Right lobe of liver (tissue), 6 donors: ENCODE results near the gene ALDH18A1. TPM values are rescaled to one million over a fixed set of nuclear protein-coding genes. Genes with fewer than 3 reads are reported as not detected.

Experiments used
- ATAC-seq, 4 donors: fragments of 200-7000 bp; cut with Tn5 transposase; one replicate each; pipeline ENCODE4 v1.9.1; 2020; ENCODE audit warnings: mild to moderate bottlenecking in 4 of 4, moderate library complexity in 4 of 4
- DNase-seq, 3 donors: peaks; one replicate each; pipeline ENCODE4 v3.0.0-alpha.2; 2020
- H3K27ac ChIP-seq, 3 donors: fragments of 200-600 bp; one replicate each; pipeline ENCODE4 v1.8.0; 2022
- H3K27me3 ChIP-seq, 2 donors: fragments of 200-600 bp; one replicate each; pipeline ENCODE4 v1.8.0; 2022
- H3K36me3 ChIP-seq, 4 donors: fragments of 200-600 bp; sonication (generic) in 1 of 4; one replicate each; pipeline versions ENCODE4 v1.5.1 to v1.8.0; 2017 to 2022; ENCODE audit warnings: control low read depth in 1 of 4
- H3K4me1 ChIP-seq, 4 donors: fragments of 200-600 bp; sonication (generic) in 1 of 4; one replicate each; pipeline versions ENCODE4 v1.5.1 to v1.8.0; 2017 to 2022; ENCODE audit warnings: control low read depth in 1 of 4
- H3K4me3 ChIP-seq, 3 donors: fragments of 200-600 bp; one replicate each; pipeline ENCODE4 v1.8.0; 2022
- H3K9me3 ChIP-seq, 4 donors: fragments of 200-600 bp; sonication (generic) in 1 of 4; one replicate each; pipeline versions ENCODE4 v1.5.1 to v1.8.0; 2017 to 2022; ENCODE audit warnings: control low read depth in 1 of 4
- CTCF ChIP-seq, 4 donors: fragments of 200-600 bp in 3 of 4; fragments of 450-650 bp in 1 of 4; IDR thresholded peaks; one replicate each; pipeline versions ENCODE4 v1.5.1 to v1.8.0; 2016 to 2022; ENCODE audit warnings: antibody characterized with exemption in 4 of 4, mild to moderate bottlenecking in 2 of 4
- POLR2A ChIP-seq: fragments of 450-650 bp; IDR thresholded peaks from one replicate; pipeline ENCODE4 v1.6.1; 2017; ENCODE audit warnings: antibody characterized with exemption, mild to moderate bottlenecking
- WGBS: methylation state at CpG from one replicate; pipeline ENCODE4 v1.1.6; 2018; ENCODE audit warnings: low coverage, low lambda C conversion rate; ENCODE audit not compliant: insufficient coverage; ENCODE audit errors: missing lambda C conversion rate; 5-methylcytosine and 5-hydroxymethylcytosine counted together
- intact Hi-C, 2 donors: fragments of 100-400 bp; cut with DNase I; formaldehyde crosslinking; loops; one replicate each; pipeline versions ENCODE4 v1.11.2 to v1.14.1; 2022
- total RNA-seq, 6 experiments: library from RNA; depleted of rRNA in 2 of 6; stranded (reverse); fragments of >200 nt in 2 of 6; fragmentation: NEBNext Ultra II Directional in 3 of 6; extraction: Animal tissue kit (Norgen Biotek cat#: 25700) in 3 of 6; gene quantifications; one replicate each; pipeline versions ENCODE4 v1.1.0 to v1.2.4, GENCODE V29; 2016 to 2023
- donor health status: DM: no; HTN: yes; CAD: no.
- donor health status: DM: no; HTN: no; CAD: no.
- donor health status: DM: no; HTN: no; CAD: no.
- donor health status: DM: no; HTN: yes; CAD: no.
- donor health status: DM: no; HTN: yes; CAD: no.

The ALDH18A1 gene
- total RNA-seq, 6 experiments from 2014 or later: 28.4 to 41.2 (median 34.4) TPM

- no peaks in the 10 kb centered on the region for H3K9me3 ChIP-seq
- WGBS: no CpG with 5 or more reads among the region's 1 CpG
- H3K4me1 ChIP-seq: no peaks in the 10 kb centered on the region
- DNase-seq (no peak), ATAC-seq (no peak)
- peaks cover 0 to 29% (median 6%) of the 10 kb centered on the region in 4 donors for H3K36me3 ChIP-seq
- TF ChIP-seq POLR2A: no peak
- no peak for TF ChIP-seq CTCF (IDR thresholded peaks at IDR 0.05)
- no peaks in the 10 kb centered on the region for H3K27me3 ChIP-seq
- intact Hi-C loops: no loop called here
- no peak overlapping the region for H3K4me3 ChIP-seq
- H3K27ac ChIP-seq: no peak overlapping the region
These were observed 8.4 kb downstream of the ALDH18A1 start for GRCh38 chr10:95648138-95648537.

DNA sequence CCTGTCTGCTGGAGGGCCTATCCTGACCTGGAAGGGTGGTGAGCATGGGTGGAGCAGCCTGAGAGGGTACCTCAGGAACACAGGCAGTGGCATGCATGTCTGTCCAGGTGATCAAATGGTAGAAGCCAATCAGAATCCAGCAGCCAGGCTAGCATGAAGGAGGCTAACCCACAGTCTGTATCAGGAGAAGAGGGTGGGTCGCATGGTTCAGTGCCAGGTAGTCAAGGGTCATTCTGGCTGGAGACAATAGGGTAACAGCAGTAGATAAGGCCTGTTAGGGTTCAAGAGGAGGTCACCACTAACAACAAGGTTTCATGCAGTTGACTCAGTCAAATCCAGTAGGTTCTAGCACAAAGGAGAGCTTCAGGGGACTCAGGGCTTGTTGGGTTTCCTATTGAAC, 10.4 kb downstream of the ALDH18A1 start:
- H3K27me3 ChIP-seq: no peaks in the 10 kb centered on the region
- H3K9me3 ChIP-seq: no peaks in the 10 kb centered on the region
- ATAC-seq (no peak), DNase-seq (no peak)
- H3K4me3 ChIP-seq: no peak overlapping the region
- H3K27ac ChIP-seq: no peak overlapping the region
- no peak for TF ChIP-seq POLR2A
- TF ChIP-seq CTCF (IDR thresholded peaks at IDR 0.05): no peak
- no CpG with 5 or more reads among the region's 1 CpG for WGBS
- H3K36me3 ChIP-seq: peaks cover 0 to 19% (median 1%) of the 10 kb centered on the region in 4 donors
- intact Hi-C loops: no loop called here
- peaks cover 0 to 1% (median 0%) of the 10 kb centered on the region in 4 donors for H3K4me1 ChIP-seq

DNA sequence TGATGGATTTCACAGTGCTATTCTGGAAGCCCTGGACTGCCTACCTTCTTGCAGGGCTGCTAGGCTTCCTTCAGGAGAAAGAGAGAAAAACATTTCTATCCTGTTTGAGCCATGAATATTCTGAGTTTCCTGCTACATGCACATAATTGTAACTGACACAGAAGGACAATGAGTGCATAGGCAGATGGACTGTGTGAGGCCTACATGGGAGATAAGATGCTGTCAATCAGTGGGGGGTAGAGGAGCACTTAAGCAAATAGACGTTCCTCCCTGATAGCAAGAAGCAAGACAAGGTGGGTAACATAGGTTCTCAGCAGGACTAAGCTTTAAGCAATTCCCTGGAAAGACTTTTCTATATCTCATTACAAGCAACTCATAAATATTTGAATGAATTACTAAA, 11.6 kb downstream of the ALDH18A1 start:
- Histone ChIP-seq H3K27ac (no peak overlapping the region), H3K36me3 (peaks cover 0 to 16% (median 6%) of the 10 kb centered on the region in 4 donors), H3K4me1 (peaks cover 0 to 8% (median 0%) of the 10 kb centered on the region in 4 donors), H3K9me3 (no peaks in the 10 kb centered on the region), H3K27me3 (no peaks in the 10 kb centered on the region), H3K4me3 (no peak overlapping the region)
- intact Hi-C loops: no loop called here
- DNase-seq (no peak), ATAC-seq (no peak)
- TF ChIP-seq CTCF (IDR thresholded peaks at IDR 0.05) (no peak), POLR2A (no peak)
- WGBS: 70% methylated on average over 1 of the region's 1 CpG

DNA sequence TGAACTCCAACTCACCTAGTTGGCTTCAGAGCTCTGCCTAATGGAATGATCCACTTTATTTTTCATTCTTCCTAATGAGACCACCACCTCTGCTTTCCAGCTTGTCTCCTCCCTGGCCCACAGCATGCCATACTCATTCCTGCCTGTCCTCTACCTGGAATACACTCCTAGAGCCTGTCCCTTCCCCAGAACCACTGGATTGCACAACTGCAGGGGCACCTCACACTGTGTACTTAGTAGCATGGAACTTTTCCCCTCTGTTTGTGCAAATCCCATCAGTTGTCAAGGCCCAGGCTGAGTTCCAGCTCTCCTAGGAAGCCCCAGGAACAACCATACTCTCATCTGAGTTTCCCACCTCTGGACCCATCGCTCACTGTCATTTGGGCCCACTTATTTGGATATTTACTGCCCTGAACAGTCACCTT, 15.6 kb downstream of the ALDH18A1 start:
- H3K27me3 ChIP-seq: no peaks in the 10 kb centered on the region
- no peak overlapping the region for H3K4me3 ChIP-seq
- peak; percentile 90 to 98 (median 94) for ATAC-seq
- TF ChIP-seq CTCF (IDR thresholded peaks at IDR 0.05) (peak in 1 of 4 donors; percentile 9), POLR2A (no peak)
- H3K36me3 ChIP-seq: peaks cover 0 to 22% (median 9%) of the 10 kb centered on the region in 4 donors
- peak; percentile 39 to 78 (median 71) for DNase-seq
- H3K9me3 ChIP-seq: no peaks in the 10 kb centered on the region
- WGBS: no CpG with 5 or more reads among the region's 1 CpG
- peaks cover 0 to 8% (median 0%) of the 10 kb centered on the region in 4 donors for H3K4me1 ChIP-seq
- intact Hi-C loops: no loop called here
- peak overlapping the region in 1 of 3 donors; percentile 47 for H3K27ac ChIP-seq

- TF ChIP-seq POLR2A: no peak
- no peak for TF ChIP-seq CTCF (IDR thresholded peaks at IDR 0.05)
- H3K9me3 ChIP-seq: no peaks in the 10 kb centered on the region
- intact Hi-C loops: no loop called here
- WGBS: 100% methylated on average over 3 of the region's 4 CpGs
- no peak overlapping the region for H3K4me3 ChIP-seq
- H3K27ac ChIP-seq: no peak overlapping the region
- peaks cover 0 to 8% (median 0%) of the 10 kb centered on the region in 4 donors for H3K4me1 ChIP-seq
- DNase-seq: no peak
- no peaks in the 10 kb centered on the region for H3K27me3 ChIP-seq
- peaks cover 0 to 33% (median 15%) of the 10 kb centered on the region in 4 donors for H3K36me3 ChIP-seq
- no peak for ATAC-seq
These were observed 18.6 kb downstream of the ALDH18A1 start for GRCh38 chr10:95637911-95638310.
